Nephron (organoid): ENCODE data around the gene MMP24OS.

ENCODE experiments used
- H3K27ac Mint-ChIP-seq, 3 experiments: 2 replicates each; pipeline ENCODE4 v1.8.0; 2020; ENCODE audit warnings: mixed read lengths in 3 of 3, mild to moderate bottlenecking in 2 of 3, moderate library complexity in 1 of 3
- H3K27me3 Mint-ChIP-seq: 2 replicates; pipeline ENCODE4 v1.8.0; 2021; ENCODE audit warnings: low read depth, mild to moderate bottlenecking, moderate library complexity, mixed read lengths
- H3K36me3 Mint-ChIP-seq: 2 replicates; pipeline ENCODE4 v1.8.0; 2020; ENCODE audit warnings: low read depth, mixed read lengths
- H3K4me1 Mint-ChIP-seq: 2 replicates; pipeline ENCODE4 v1.8.0; 2020; ENCODE audit warnings: mixed read lengths
- H3K4me3 Mint-ChIP-seq, 3 experiments: 2 replicates each; pipeline ENCODE4 v1.8.0; 2020; ENCODE audit warnings: mild to moderate bottlenecking in 3 of 3, mixed read lengths in 3 of 3, moderate library complexity in 2 of 3
- H3K9me3 Mint-ChIP-seq: 2 replicates; pipeline ENCODE4 v1.8.0; 2020; ENCODE audit warnings: mixed read lengths
- TF ChIP-seq, protein P1 (sequence below), 3 experiments: fragments of 200-600 bp; sonication (generic); IDR thresholded peaks; one replicate each; pipeline ENCODE4 v1.5.0; 2021; ENCODE audit warnings: antibody characterized with exemption in 3 of 3; ENCODE audit not compliant: unreplicated experiment in 3 of 3

MMP24OS gene

DNA sequence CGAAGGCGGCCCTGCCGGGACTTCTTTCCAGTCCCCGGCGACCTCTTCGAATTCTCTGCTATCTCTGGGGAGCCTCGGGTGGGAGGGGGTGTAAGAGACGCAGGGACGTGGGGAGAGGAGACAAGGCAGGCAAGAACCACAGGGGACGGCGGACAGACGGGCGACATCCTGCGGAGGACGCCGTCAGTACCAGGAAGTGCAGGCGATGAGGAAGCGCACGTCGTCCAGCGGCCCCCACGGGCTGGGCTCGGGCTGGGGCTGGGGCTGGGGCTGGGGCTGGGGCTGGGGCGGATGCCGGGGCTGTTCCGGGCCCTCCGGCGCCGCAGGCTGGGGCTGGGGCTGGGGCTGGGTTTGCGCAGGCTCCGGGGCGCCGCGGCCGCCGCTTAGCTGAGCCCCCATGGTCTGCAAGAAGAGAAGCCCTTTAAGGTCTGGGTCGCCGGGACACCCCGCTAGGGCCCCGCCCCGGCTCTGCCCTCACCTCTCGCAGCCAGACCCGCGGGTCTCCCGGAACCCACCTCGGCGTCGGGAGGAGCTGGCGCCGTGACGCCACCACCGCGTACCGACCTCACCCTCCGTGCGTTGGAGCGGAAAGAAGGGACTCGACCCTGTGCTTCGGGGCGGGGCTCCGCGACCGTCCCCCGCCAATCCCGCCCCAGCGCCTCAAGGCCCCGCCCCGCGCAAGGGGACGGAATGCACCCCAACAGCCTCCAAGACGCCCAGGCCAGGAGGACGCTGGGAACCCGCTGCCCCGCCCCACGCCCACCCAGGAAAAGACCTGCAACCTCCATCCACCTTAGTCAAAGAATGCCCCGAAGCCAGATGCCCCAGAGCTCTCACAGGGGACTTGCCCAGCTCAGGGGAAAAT lies at the start of gene MMP24OS:
Gene MMP24OS, minus strand, starts transcription at position 592 of the 865 bp plus-strand sequence. Its CDS starts 193 bp downstream, at position 399.
- TF ChIP-seq, protein P1, sequence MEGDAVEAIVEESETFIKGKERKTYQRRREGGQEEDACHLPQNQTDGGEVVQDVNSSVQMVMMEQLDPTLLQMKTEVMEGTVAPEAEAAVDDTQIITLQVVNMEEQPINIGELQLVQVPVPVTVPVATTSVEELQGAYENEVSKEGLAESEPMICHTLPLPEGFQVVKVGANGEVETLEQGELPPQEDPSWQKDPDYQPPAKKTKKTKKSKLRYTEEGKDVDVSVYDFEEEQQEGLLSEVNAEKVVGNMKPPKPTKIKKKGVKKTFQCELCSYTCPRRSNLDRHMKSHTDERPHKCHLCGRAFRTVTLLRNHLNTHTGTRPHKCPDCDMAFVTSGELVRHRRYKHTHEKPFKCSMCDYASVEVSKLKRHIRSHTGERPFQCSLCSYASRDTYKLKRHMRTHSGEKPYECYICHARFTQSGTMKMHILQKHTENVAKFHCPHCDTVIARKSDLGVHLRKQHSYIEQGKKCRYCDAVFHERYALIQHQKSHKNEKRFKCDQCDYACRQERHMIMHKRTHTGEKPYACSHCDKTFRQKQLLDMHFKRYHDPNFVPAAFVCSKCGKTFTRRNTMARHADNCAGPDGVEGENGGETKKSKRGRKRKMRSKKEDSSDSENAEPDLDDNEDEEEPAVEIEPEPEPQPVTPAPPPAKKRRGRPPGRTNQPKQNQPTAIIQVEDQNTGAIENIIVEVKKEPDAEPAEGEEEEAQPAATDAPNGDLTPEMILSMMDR (IDR thresholded peaks at IDR 0.05; ENCODE audit: unreplicated experiment in 3 of 3): peak in 1 of 3 experiments; percentile 11
- Mint-ChIP-seq H3K4me1 (no peaks in the 10 kb centered on the region), H3K27me3 (peaks cover 5% of the 10 kb centered on the region), H3K4me3 (peak within 1 kb of the TSS; percentile 96 to 97 (median 96)), H3K36me3 (peaks cover 35% of the 10 kb centered on the region), H3K9me3 (no peaks in the 10 kb centered on the region), H3K27ac (peak within 1 kb of the TSS; percentile 93 to 96 (median 94))

DNA sequence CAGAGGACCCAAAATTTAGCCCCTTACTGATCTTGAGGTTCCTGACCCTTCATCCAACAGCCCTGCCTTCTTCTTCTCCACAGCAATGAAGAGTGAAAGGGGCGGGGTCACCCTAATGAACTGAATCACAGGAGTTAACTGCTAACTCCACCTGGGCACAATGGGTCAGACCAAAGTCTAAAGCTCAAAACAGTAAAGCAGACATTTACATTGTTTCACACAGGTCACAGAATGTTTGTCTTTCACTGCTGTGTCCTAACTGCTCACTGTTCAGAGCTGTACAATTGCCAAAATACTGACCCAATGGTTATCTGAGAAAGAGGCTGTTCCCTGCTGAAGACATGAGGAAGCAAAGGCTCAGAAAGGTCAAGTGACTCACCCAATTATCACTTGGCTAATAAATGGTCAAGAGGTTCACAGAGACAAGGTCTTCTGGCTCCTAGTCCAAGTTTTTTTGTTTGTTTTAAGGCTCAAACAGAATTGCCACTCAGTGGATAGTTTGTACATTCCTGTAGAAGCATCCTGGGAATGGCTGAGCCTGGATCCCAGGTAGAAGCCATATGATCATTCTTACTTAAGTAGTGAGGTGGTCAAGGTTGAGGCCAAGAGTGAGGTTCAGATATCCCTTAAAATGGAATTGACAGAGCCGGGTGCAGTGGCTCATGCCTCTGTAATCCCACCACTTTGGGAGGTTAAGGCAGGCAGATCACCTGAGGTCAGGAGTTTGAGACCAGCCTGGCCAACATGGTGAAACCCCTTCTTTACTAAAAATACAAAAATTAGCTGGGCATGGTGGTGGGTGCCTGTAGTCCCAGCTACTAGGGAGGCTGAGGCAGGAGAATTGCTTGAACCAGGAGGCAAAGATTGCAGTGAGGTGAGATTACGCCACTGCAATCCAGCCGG lies 49.4 kb upstream of the MMP24OS start:
- H3K27me3 Mint-ChIP-seq: no peaks in the 10 kb centered on the region
- no peak overlapping the region for H3K4me3 Mint-ChIP-seq
- no peaks in the 10 kb centered on the region for H3K9me3 Mint-ChIP-seq
- H3K27ac Mint-ChIP-seq: peak overlapping the region in 1 of 3 experiments; percentile 80
- peaks cover 7% of the 10 kb centered on the region for H3K36me3 Mint-ChIP-seq
- TF ChIP-seq, protein P1 (IDR thresholded peaks at IDR 0.05; ENCODE audit: unreplicated experiment in 3 of 3): no peak
- peaks cover 12% of the 10 kb centered on the region for H3K4me1 Mint-ChIP-seq

DNA sequence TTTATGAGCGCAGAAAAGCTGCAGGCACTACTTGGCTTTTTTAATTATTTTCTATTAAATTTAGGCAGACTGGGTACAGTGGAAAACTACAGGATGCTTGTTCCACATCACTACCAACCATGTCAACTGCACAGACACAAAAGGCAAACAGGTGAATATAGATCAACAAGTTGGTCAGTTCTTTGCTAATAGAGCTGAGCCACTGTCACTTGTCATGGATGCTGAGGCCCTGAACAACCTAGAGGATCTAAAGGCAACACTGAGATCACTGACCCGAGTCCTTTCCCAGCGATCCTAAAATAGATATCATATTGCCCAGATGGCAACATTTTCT lies 48.8 kb upstream of the MMP24OS start:
- peaks cover 12% of the 10 kb centered on the region for H3K4me1 Mint-ChIP-seq
- no peaks in the 10 kb centered on the region for H3K27me3 Mint-ChIP-seq
- TF ChIP-seq, protein P1 (IDR thresholded peaks at IDR 0.05; ENCODE audit: unreplicated experiment in 3 of 3): no peak
- peak overlapping the region in 2 of 3 experiments; percentile 17 to 80 for H3K27ac Mint-ChIP-seq
- H3K9me3 Mint-ChIP-seq: no peaks in the 10 kb centered on the region
- H3K4me3 Mint-ChIP-seq: no peak overlapping the region
- peaks cover 7% of the 10 kb centered on the region for H3K36me3 Mint-ChIP-seq

DNA sequence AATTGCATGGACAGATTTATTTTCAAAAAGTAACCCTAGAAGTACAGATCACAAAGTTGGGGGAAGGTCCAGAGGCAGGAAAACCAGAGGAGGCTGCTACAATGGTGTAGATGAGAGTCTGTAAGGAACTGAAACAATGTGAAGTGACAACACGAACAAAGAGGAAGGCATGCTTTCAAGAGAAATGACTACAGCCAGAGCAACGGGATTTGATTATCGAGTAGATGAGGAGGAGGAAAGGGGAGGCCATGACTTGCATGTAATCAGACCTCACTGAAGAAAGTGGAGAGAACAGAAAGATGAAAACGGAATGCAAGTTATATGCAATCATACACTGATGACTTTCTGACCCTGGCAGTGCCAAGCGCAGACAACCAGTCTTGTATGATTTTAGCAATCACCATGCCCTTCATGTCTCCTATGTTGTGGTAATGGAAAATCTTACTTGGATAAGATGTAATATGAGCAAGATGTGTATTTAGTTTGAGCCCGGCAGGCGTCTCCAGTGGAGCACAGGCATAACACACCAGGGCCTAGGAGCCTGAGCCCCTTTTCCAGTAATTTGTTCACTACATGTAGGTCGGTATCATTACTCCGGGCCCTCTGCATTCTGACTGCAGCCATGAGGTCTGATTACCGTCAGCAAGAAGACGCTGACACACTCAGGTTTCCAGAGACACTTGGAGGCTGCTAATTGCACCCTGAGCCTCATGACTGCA lies 48.3 kb upstream of the MMP24OS start:
- Mint-ChIP-seq H3K9me3 (no peaks in the 10 kb centered on the region), H3K4me1 (peaks cover 12% of the 10 kb centered on the region), H3K27me3 (no peaks in the 10 kb centered on the region), H3K36me3 (peaks cover 7% of the 10 kb centered on the region), H3K27ac (peak overlapping the region; percentile 17 to 80 (median 52)), H3K4me3 (no peak overlapping the region)
- TF ChIP-seq, protein P1 (IDR thresholded peaks at IDR 0.05; ENCODE audit: unreplicated experiment in 3 of 3): no peak

DNA sequence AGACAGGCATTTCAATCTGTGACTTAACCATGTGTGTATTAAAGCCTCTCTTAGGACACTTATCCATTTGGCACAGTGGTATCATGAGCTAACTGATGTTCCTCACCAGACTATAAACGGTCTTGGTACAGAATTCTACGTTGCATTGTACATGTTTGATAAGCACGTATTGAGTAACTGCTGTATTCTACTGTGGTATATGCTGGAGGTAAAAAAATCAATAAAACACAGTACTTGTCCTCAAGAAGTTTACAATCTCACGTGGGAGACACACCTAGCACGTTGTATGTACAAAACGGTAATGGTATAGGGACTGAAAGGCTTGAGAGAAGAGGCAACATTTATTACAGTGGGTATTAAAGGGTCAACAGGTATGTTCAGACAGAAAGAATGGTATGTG lies 47.5 kb upstream of the MMP24OS start:
- H3K27ac Mint-ChIP-seq: peak overlapping the region; percentile 17 to 80 (median 52)
- TF ChIP-seq, protein P1 (IDR thresholded peaks at IDR 0.05; ENCODE audit: unreplicated experiment in 3 of 3): no peak
- H3K27me3 Mint-ChIP-seq: no peaks in the 10 kb centered on the region
- no peak overlapping the region for H3K4me3 Mint-ChIP-seq
- H3K4me1 Mint-ChIP-seq: peaks cover 16% of the 10 kb centered on the region
- H3K36me3 Mint-ChIP-seq: peaks cover 9% of the 10 kb centered on the region
- H3K9me3 Mint-ChIP-seq: no peaks in the 10 kb centered on the region
